Stimulated activated CD8-positive, alpha-beta memory T cell treated with anti-CD3 and anti-CD28 coated beads, Interleukin-2, amount 100 ng/mL, for 1 hour (primary cell): Measurements from ENCODE around the gene HNRNPLL.

Source experiments
- DNase-seq, 2 donors: peaks; one replicate each; pipeline ENCODE4 v3.0.0-alpha.2; 2020; ENCODE audit warnings: low read depth in 2 of 2

HNRNPLL gene

GRCh38 chr2:38592951-38593350 is 9.8 kb downstream of the HNRNPLL start:
- DNase-seq = no peak

- no peak for DNase-seq
These were observed 11.6 kb downstream of the HNRNPLL start for GRCh38 chr2:38591152-38591551.

- DNase-seq = no peak
These were observed 12.7 kb downstream of the HNRNPLL start for GRCh38 chr2:38590053-38590452.

GRCh38 chr2:38586931-38587330 is 15.8 kb downstream of the HNRNPLL start:
- no peak for DNase-seq

GRCh38 chr2:38584881-38585280 is 17.8 kb downstream of the HNRNPLL start:
- DNase-seq = no peak

GRCh38 chr2:38583994-38584393 is 18.7 kb downstream of the HNRNPLL start:
- no peak for DNase-seq

- no peak for DNase-seq
These were observed 19.2 kb downstream of the HNRNPLL start for GRCh38 chr2:38583524-38583923.

- DNase-seq = no peak
These were observed 21.3 kb downstream of the HNRNPLL start for GRCh38 chr2:38581193-38582147.

- DNase-seq = no peak
These were observed 22.6 kb downstream of the HNRNPLL start for GRCh38 chr2:38580115-38580636.

GRCh38 chr2:38578832-38579231 is 23.9 kb downstream of the HNRNPLL start:
- DNase-seq = no peak

GRCh38 chr2:38574278-38574677 is 28.4 kb downstream of the HNRNPLL start:
- DNase-seq = no peak

GRCh38 chr2:38572167-38572566 is 30.6 kb downstream of the HNRNPLL start:
- no peak for DNase-seq

- no peak for DNase-seq
These were observed 31.5 kb downstream of the HNRNPLL start for GRCh38 chr2:38571193-38571592.

- DNase-seq = no peak
These were observed 33.8 kb downstream of the HNRNPLL start for GRCh38 chr2:38568724-38569436.

GRCh38 chr2:38565333-38565732 is 37.4 kb downstream of the HNRNPLL start:
- no peak for DNase-seq

- no peak for DNase-seq
These were observed 41.0 kb downstream of the HNRNPLL start for GRCh38 chr2:38561691-38562090.

- DNase-seq = no peak
These were observed 42.6 kb downstream of the HNRNPLL start for GRCh38 chr2:38560092-38560491.

GRCh38 chr2:38557981-38558380 is 44.7 kb downstream of the HNRNPLL start:
- DNase-seq = no peak

- DNase-seq = no peak
These were observed 45.5 kb downstream of the HNRNPLL start for GRCh38 chr2:38557217-38557616.

- DNase-seq = no peak
These were observed 46.5 kb downstream of the HNRNPLL start for GRCh38 chr2:38556006-38556801.

GRCh38 chr2:38554973-38555595 is 47.6 kb downstream of the HNRNPLL start:
- DNase-seq = no peak
